ENCODE data around the gene OR4B1. TPM values are rescaled to one million over a fixed set of nuclear protein-coding genes. Genes with fewer than 3 reads are reported as not detected.

Gene OR4B1, protein sequence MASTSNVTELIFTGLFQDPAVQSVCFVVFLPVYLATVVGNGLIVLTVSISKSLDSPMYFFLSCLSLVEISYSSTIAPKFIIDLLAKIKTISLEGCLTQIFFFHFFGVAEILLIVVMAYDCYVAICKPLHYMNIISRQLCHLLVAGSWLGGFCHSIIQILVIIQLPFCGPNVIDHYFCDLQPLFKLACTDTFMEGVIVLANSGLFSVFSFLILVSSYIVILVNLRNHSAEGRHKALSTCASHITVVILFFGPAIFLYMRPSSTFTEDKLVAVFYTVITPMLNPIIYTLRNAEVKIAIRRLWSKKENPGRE
- total RNA-seq, result not detected
- polyA plus RNA-seq (ENCODE audit: insufficient read length in 2 of 2), result not detected
- long read RNA-seq, donor 1, result 0 reads
- long read RNA-seq, donor 2, result 0 reads
- long read RNA-seq, donor 3, result 0 reads
- long read RNA-seq, donor 4, result 0 reads

DNA sequence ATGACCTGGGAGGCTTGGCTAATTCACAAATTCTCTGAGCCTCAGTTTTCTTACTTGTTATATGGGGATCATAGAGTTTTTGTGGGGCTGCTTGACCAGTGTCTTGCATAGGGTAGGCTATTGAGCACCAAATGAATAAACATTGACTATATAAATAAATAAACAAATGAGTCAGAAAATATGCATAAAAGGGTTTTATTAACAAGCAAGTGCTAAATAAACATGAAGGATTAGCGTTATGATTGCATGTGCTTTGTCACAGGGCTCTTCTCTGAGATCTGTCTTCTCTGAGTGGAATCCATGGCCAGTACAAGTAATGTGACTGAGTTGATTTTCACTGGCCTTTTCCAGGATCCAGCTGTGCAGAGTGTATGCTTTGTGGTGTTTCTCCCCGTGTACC, at the start of gene OR4B1:
TSS of gene OR4B1 (plus strand) at position 301 of the 400 bp plus-strand sequence. CDS start at position 301, 0 bp downstream.
- no peaks in the 10 kb centered on the region for H3K9me3 ChIP-seq (ENCODE audit: control insufficient read depth, insufficient read depth, low read length)
- WGBS (ENCODE audit: insufficient coverage), result 80% methylated on average over 1 of the region's 2 CpGs
- no peak within 1 kb of the TSS for H3K4me3 ChIP-seq (ENCODE audit: low read depth, low read length)
- no peaks in the 10 kb centered on the region for H3K27me3 ChIP-seq (ENCODE audit: control insufficient read depth, insufficient read depth, low read length)
- DNase-seq (ENCODE audit: low read depth in 4 of 6, low spot score in 6 of 6), result no peak
- no peaks in the 10 kb centered on the region for H3K4me1 ChIP-seq (ENCODE audit: control insufficient read depth, insufficient read depth, low read length)
- H3K27ac ChIP-seq (ENCODE audit: low read depth, low read length), result no peak within 1 kb of the TSS
- H3K36me3 ChIP-seq (ENCODE audit: control insufficient read depth, insufficient read depth, low read length), result no peaks in the 10 kb centered on the region

GRCh38 chr11:48167380-48167779, 49.2 kb upstream of the OR4B1 start:
- WGBS (ENCODE audit: insufficient coverage), result no CpG with 5 or more reads among the region's 6 CpGs
- Histone ChIP-seq H3K4me1 (ENCODE audit: control insufficient read depth, insufficient read depth, low read length) (peaks cover 17% of the 10 kb centered on the region), H3K27me3 (ENCODE audit: control insufficient read depth, insufficient read depth, low read length) (no peaks in the 10 kb centered on the region), H3K27ac (ENCODE audit: low read depth, low read length) (no peak overlapping the region), H3K9me3 (ENCODE audit: control insufficient read depth, insufficient read depth, low read length) (no peaks in the 10 kb centered on the region), H3K4me3 (ENCODE audit: low read depth, low read length) (no peak overlapping the region), H3K36me3 (ENCODE audit: control insufficient read depth, insufficient read depth, low read length) (peaks cover 12% of the 10 kb centered on the region)
- DNase-seq (ENCODE audit: low read depth in 4 of 6, low spot score in 6 of 6), result no peak

DNA sequence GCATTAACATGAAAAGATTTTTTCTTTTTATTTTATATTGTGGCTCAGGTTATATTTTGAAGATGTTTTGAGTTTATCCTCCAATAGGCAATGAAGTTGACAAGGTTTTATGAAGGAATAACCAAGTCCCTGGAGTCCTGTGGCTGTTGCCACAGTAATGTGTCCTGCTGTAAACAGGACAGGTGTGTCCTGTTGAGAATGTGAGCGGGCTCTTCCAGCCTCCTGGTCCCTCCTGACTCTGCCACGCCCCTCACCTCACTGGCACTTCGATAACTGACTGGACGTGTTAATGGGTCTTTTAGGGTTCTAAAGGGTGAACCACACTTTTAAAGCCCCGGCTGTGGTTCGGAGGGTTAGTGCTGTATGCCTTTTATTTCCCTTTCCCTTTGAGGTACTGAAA, 47.8 kb upstream of the OR4B1 start:
- Histone ChIP-seq H3K27me3 (ENCODE audit: control insufficient read depth, insufficient read depth, low read length) (no peaks in the 10 kb centered on the region), H3K27ac (ENCODE audit: low read depth, low read length) (no peak overlapping the region), H3K4me3 (ENCODE audit: low read depth, low read length) (no peak overlapping the region), H3K4me1 (ENCODE audit: control insufficient read depth, insufficient read depth, low read length) (peaks cover 26% of the 10 kb centered on the region), H3K36me3 (ENCODE audit: control insufficient read depth, insufficient read depth, low read length) (peaks cover 11% of the 10 kb centered on the region), H3K9me3 (ENCODE audit: control insufficient read depth, insufficient read depth, low read length) (no peaks in the 10 kb centered on the region)
- DNase-seq (ENCODE audit: low read depth in 4 of 6, low spot score in 6 of 6), result no peak
- WGBS (ENCODE audit: insufficient coverage), result 80% methylated on average over 3 of the region's 6 CpGs

DNA sequence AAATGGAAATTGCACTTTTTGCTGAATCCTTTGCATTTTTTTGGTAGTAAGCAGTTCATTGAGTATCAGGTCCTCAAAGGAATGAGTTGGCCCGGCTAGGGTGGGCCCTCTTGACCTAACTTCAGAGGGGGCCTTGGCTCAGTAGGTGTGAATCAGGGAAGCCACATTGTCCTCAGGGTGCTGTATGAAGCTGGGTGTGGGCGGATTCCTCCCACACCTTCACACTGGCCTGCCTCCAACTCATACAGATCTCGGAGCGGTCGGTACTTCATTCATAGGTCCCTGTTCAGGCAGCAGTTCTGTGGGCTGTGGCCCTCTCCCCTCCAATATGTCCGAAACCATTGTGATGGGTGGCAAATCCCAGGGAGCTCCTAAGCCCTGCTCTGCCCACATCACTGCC, 47.4 kb upstream of the OR4B1 start:
- Histone ChIP-seq H3K27me3 (ENCODE audit: control insufficient read depth, insufficient read depth, low read length) (no peaks in the 10 kb centered on the region), H3K4me3 (ENCODE audit: low read depth, low read length) (no peak overlapping the region), H3K4me1 (ENCODE audit: control insufficient read depth, insufficient read depth, low read length) (peaks cover 26% of the 10 kb centered on the region), H3K9me3 (ENCODE audit: control insufficient read depth, insufficient read depth, low read length) (no peaks in the 10 kb centered on the region), H3K27ac (ENCODE audit: low read depth, low read length) (no peak overlapping the region), H3K36me3 (ENCODE audit: control insufficient read depth, insufficient read depth, low read length) (peaks cover 8% of the 10 kb centered on the region)
- DNase-seq (ENCODE audit: low read depth in 4 of 6, low spot score in 6 of 6), result no peak
- WGBS (ENCODE audit: insufficient coverage), result 57% methylated on average over 3 of the region's 6 CpGs

- no peaks in the 10 kb centered on the region for H3K9me3 ChIP-seq (ENCODE audit: control insufficient read depth, insufficient read depth, low read length)
- H3K36me3 ChIP-seq (ENCODE audit: control insufficient read depth, insufficient read depth, low read length), result peaks cover 8% of the 10 kb centered on the region
- H3K27ac ChIP-seq (ENCODE audit: low read depth, low read length), result peak overlapping the region; percentile 43
- no peak for DNase-seq (ENCODE audit: low read depth in 4 of 6, low spot score in 6 of 6)
- H3K4me1 ChIP-seq (ENCODE audit: control insufficient read depth, insufficient read depth, low read length), result peaks cover 26% of the 10 kb centered on the region
- WGBS (ENCODE audit: insufficient coverage), result 17% methylated on average over 6 of the region's 7 CpGs
- no peaks in the 10 kb centered on the region for H3K27me3 ChIP-seq (ENCODE audit: control insufficient read depth, insufficient read depth, low read length)
- H3K4me3 ChIP-seq (ENCODE audit: low read depth, low read length), result no peak overlapping the region
Observed at GRCh38 chr11:48169717-48170116, 46.9 kb upstream of the OR4B1 start.

- Histone ChIP-seq H3K9me3 (ENCODE audit: control insufficient read depth, insufficient read depth, low read length) (no peaks in the 10 kb centered on the region), H3K27me3 (ENCODE audit: control insufficient read depth, insufficient read depth, low read length) (no peaks in the 10 kb centered on the region), H3K4me3 (ENCODE audit: low read depth, low read length) (no peak overlapping the region), H3K27ac (ENCODE audit: low read depth, low read length) (peak overlapping the region; percentile 57), H3K36me3 (ENCODE audit: control insufficient read depth, insufficient read depth, low read length) (peaks cover 8% of the 10 kb centered on the region), H3K4me1 (ENCODE audit: control insufficient read depth, insufficient read depth, low read length) (peaks cover 26% of the 10 kb centered on the region)
- peak in 2 of 6 donors; percentile 11 to 36 for DNase-seq (ENCODE audit: low read depth in 4 of 6, low spot score in 6 of 6)
- 57% methylated on average over 5 of the region's 10 CpGs for WGBS (ENCODE audit: insufficient coverage)
Observed at GRCh38 chr11:48170241-48171233, 46.1 kb upstream of the OR4B1 start.

- no peaks in the 10 kb centered on the region for H3K27me3 ChIP-seq (ENCODE audit: control insufficient read depth, insufficient read depth, low read length)
- DNase-seq (ENCODE audit: low read depth in 4 of 6, low spot score in 6 of 6), result peak in 3 of 6 donors; percentile 13 to 77 (median 64)
- H3K4me3 ChIP-seq (ENCODE audit: low read depth, low read length), result no peak overlapping the region
- 40% methylated on average over 10 of the region's 14 CpGs for WGBS (ENCODE audit: insufficient coverage)
- no peaks in the 10 kb centered on the region for H3K36me3 ChIP-seq (ENCODE audit: control insufficient read depth, insufficient read depth, low read length)
- peaks cover 26% of the 10 kb centered on the region for H3K4me1 ChIP-seq (ENCODE audit: control insufficient read depth, insufficient read depth, low read length)
- H3K9me3 ChIP-seq (ENCODE audit: control insufficient read depth, insufficient read depth, low read length), result no peaks in the 10 kb centered on the region
- no peak overlapping the region for H3K27ac ChIP-seq (ENCODE audit: low read depth, low read length)
Observed at GRCh38 chr11:48172818-48173609, 43.6 kb upstream of the OR4B1 start.

DNA sequence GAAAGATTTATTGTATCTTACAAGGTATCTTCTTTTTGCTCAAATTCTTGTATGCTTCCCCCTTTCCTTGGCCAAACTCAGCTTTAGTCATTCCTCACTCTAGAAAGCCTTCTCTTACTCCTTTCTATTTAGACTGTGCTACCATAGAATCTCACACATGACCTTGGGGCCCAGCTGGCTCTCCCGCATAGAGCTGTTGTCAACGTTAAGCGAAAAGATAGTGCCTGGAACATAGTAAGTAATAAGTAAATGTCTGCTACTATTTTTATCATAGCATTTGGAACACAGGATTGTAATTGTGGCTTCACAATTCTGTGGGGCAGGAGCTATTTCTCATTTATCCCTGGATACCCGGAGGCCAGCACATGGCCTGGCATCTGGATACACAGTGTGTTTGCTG, 38.9 kb upstream of the OR4B1 start:
- no peaks in the 10 kb centered on the region for H3K9me3 ChIP-seq (ENCODE audit: control insufficient read depth, insufficient read depth, low read length)
- no peaks in the 10 kb centered on the region for H3K27me3 ChIP-seq (ENCODE audit: control insufficient read depth, insufficient read depth, low read length)
- H3K27ac ChIP-seq (ENCODE audit: low read depth, low read length), result no peak overlapping the region
- H3K4me3 ChIP-seq (ENCODE audit: low read depth, low read length), result no peak overlapping the region
- no peak for DNase-seq (ENCODE audit: low read depth in 4 of 6, low spot score in 6 of 6)
- H3K36me3 ChIP-seq (ENCODE audit: control insufficient read depth, insufficient read depth, low read length), result no peaks in the 10 kb centered on the region
- WGBS (ENCODE audit: insufficient coverage), result 83% methylated on average over 1 of the region's 4 CpGs
- H3K4me1 ChIP-seq (ENCODE audit: control insufficient read depth, insufficient read depth, low read length), result peaks cover 8% of the 10 kb centered on the region

GRCh38 chr11:48180627-48181026, 36.0 kb upstream of the OR4B1 start:
- no peak overlapping the region for H3K27ac ChIP-seq (ENCODE audit: low read depth, low read length)
- H3K9me3 ChIP-seq (ENCODE audit: control insufficient read depth, insufficient read depth, low read length), result no peaks in the 10 kb centered on the region
- no peak overlapping the region for H3K4me3 ChIP-seq (ENCODE audit: low read depth, low read length)
- no peaks in the 10 kb centered on the region for H3K4me1 ChIP-seq (ENCODE audit: control insufficient read depth, insufficient read depth, low read length)
- no peak for DNase-seq (ENCODE audit: low read depth in 4 of 6, low spot score in 6 of 6)
- 79% methylated on average over 6 of the region's 6 CpGs for WGBS (ENCODE audit: insufficient coverage)
- no peaks in the 10 kb centered on the region for H3K36me3 ChIP-seq (ENCODE audit: control insufficient read depth, insufficient read depth, low read length)
- no peaks in the 10 kb centered on the region for H3K27me3 ChIP-seq (ENCODE audit: control insufficient read depth, insufficient read depth, low read length)
